ENCODE results near the gene IGSF21.

GRCh38 chr1:18144062-18144461 is 36.5 kb downstream of the IGSF21 start:
- no peak for TF ChIP-seq EZH2 (IDR thresholded peaks at IDR 0.05; ENCODE audit: borderline replicate concordance)
- no peak for TF ChIP-seq CTCF (IDR thresholded peaks at IDR 0.05; ENCODE audit: poor library complexity)
- no peak for TF ChIP-seq EZH2phosphoT487 (IDR thresholded peaks at IDR 0.05; ENCODE audit: low read depth, severe bottlenecking, unreplicated experiment)
